Adrenal gland (tissue), 12 donors: ENCODE measurements around the gene AUTS2. TPM values are rescaled to one million over a fixed set of nuclear protein-coding genes. Genes with fewer than 3 reads are reported as not detected.

Source experiments
- DNase-seq, 7 donors: peaks; one replicate each; pipeline ENCODE4 v3.0.0-alpha.2; 2019 to 2020
- H3K27ac ChIP-seq, 5 donors: fragments of 200-600 bp; sonication (generic) in 4 of 5; 1 replicate in 3 of 5; 2 replicates in 2 of 5; pipeline versions ENCODE4 v1.5.1 to v1.8.0; 2016 to 2020; ENCODE audit warnings: mild to moderate bottlenecking in 1 of 5
- H3K27me3 ChIP-seq: fragments of 200-600 bp; 2 replicates; pipeline ENCODE4 v1.8.0; 2021
- H3K36me3 ChIP-seq, 2 donors: fragments of 200-600 bp; replicated peaks in 1 of 2; 1 replicate in 1 of 2; 2 replicates in 1 of 2; pipeline versions ENCODE4 v1.5.1 to v1.8.0; 2018 to 2022
- H3K4me1 ChIP-seq, 2 donors: fragments of 200-600 bp; replicated peaks in 1 of 2; 1 replicate in 1 of 2; 2 replicates in 1 of 2; pipeline versions ENCODE4 v1.5.1 to v1.8.0; 2018 to 2021
- H3K4me3 ChIP-seq, 4 donors: fragments of 200-600 bp; sonication (generic) in 3 of 4; one replicate each; pipeline ENCODE4 v1.5.1; 2016 to 2018
- H3K9me3 ChIP-seq, 3 donors: fragments of 200-600 bp; sonication (generic) in 1 of 3; replicated peaks in 1 of 3; 1 replicate in 2 of 3; 2 replicates in 1 of 3; pipeline versions ENCODE4 v1.5.1 to v1.8.0; 2016 to 2021
- CTCF ChIP-seq, 6 experiments: fragments of 450-650 bp in 4 of 6; fragments of 200-600 bp in 2 of 6; sonication (generic) in 1 of 6; IDR thresholded peaks; 1 replicate in 5 of 6; 2 replicates in 1 of 6; pipeline versions ENCODE4 v1.5.1 to v1.8.0; 2016 to 2021; ENCODE audit warnings: antibody characterized with exemption in 6 of 6, mild to moderate bottlenecking in 2 of 6, moderate library complexity in 1 of 6
- POLR2A ChIP-seq, 2 donors: fragments of 450-650 bp; IDR thresholded peaks; one replicate each; pipeline ENCODE4 v1.6.1; 2017; ENCODE audit warnings: antibody characterized with exemption in 2 of 2, mild to moderate bottlenecking in 2 of 2, moderate library complexity in 1 of 2
- WGBS, 4 donors: extraction: QIAGEN DNeasy Blood & Tissue Kit in 2 of 4; methylation state at CpG; one replicate each; pipeline versions ENCODE4 v1.1.5 to v1.1.7; 2013 to 2017; 5-methylcytosine and 5-hydroxymethylcytosine counted together
- intact Hi-C, 2 donors: fragments of 100-400 bp; cut with DNase I; formaldehyde crosslinking; loops; one replicate each; pipeline versions ENCODE4 v1.14.1 to v1.15.0; 2022 to 2023
- polyA plus RNA-seq, 3 donors: library from polyadenylated mRNA; stranded (reverse); fragments of 200-250 nt in 2 of 3; fragments of 350-450 nt in 1 of 3; fragmentation: Illumina TruSeq in 1 of 3; extraction: RNeasy Lipid Tissue Mini Kit (QIAGEN cat#74804) in 1 of 3; gene quantifications; one replicate each; pipeline ENCODE4 v1.2.3, GENCODE V29; 2013 to 2014
- total RNA-seq, 9 donors: library from RNA; depleted of rRNA in 4 of 9; stranded (reverse); fragments of >200 nt in 4 of 9; fragments of 120-200 nt in 1 of 9; fragmentation: NEBNext Ultra II Directional in 1 of 9; extraction: Animal tissue kit (Norgen Biotek cat#: 25700) in 1 of 9; gene quantifications; one replicate each; pipeline versions ENCODE4 v1.1.0 to v1.2.4, GENCODE V29; 2013 to 2023
- donor health status: healthy with polysubstance abuse.
- donor health status: Bipolar disorder and iron deficiency.
- donor health status: DM: yes; HTN: yes; CAD: no.
- donor health status: DM: no; HTN: no; CAD: no.
- donor health status: DM: no; HTN: no; CAD: no.
- donor health status: DM: yes; HTN: yes; CAD: no.

AUTS2 gene
- total and polyA plus RNA-seq, 12 donors, result 6.4 to 44.0 (median 15.2) TPM

GRCh38 chr7:69799990-69800389 is 201.7 kb downstream of the AUTS2 start:
- no peaks in the 10 kb centered on the region for H3K27me3 ChIP-seq
- H3K36me3 ChIP-seq, result no peaks in the 10 kb centered on the region
- peaks cover 25 to 38% of the 10 kb centered on the region in 2 donors for H3K4me1 ChIP-seq
- DNase-seq, result no peak
- TF ChIP-seq CTCF (IDR thresholded peaks at IDR 0.05), result no peak
- no peak for TF ChIP-seq POLR2A (IDR thresholded peaks at IDR 0.05)
- WGBS, 4 donors, result 42 to 61% (median 55%) methylated on average over 2 of the region's 2 CpGs
- H3K9me3 ChIP-seq, result no peaks in the 10 kb centered on the region
- H3K4me3 ChIP-seq, result no peak overlapping the region
- peak overlapping the region in 1 of 5 donors; percentile 30 for H3K27ac ChIP-seq
- intact Hi-C loops, result no loop called here

GRCh38 chr7:69800495-69800894 is 202.2 kb downstream of the AUTS2 start:
- Histone ChIP-seq H3K27me3 (no peaks in the 10 kb centered on the region), H3K9me3 (no peaks in the 10 kb centered on the region)
- intact Hi-C loops, result no loop called here

GRCh38 chr7:69801729-69802682 is 203.7 kb downstream of the AUTS2 start:
- intact Hi-C loops, result no loop called here
- DNase-seq, result no peak
- H3K4me1 ChIP-seq, result peaks cover 25 to 40% of the 10 kb centered on the region in 2 donors
- H3K27me3 ChIP-seq, result no peaks in the 10 kb centered on the region
- H3K27ac ChIP-seq, result no peak overlapping the region
- no peak overlapping the region for H3K4me3 ChIP-seq
- no peak for TF ChIP-seq CTCF (IDR thresholded peaks at IDR 0.05)
- TF ChIP-seq POLR2A (IDR thresholded peaks at IDR 0.05), result no peak
- no peaks in the 10 kb centered on the region for H3K36me3 ChIP-seq
- 62 to 74% (median 71%) methylated on average over 5 of the region's 5 CpGs for WGBS, 4 donors
- H3K9me3 ChIP-seq, result no peaks in the 10 kb centered on the region

More at GRCh38 chr7:69800495-69800894, 202.2 kb downstream of the AUTS2 start:
- Histone ChIP-seq H3K4me3 (no peak overlapping the region), H3K36me3 (no peaks in the 10 kb centered on the region), H3K4me1 (peaks cover 25 to 40% of the 10 kb centered on the region in 2 donors), H3K27ac (peak overlapping the region in 1 of 5 donors; percentile 30)
- peak; percentile 54 to 83 (median 80) for DNase-seq
- no peak for TF ChIP-seq CTCF (IDR thresholded peaks at IDR 0.05)
- TF ChIP-seq POLR2A (IDR thresholded peaks at IDR 0.05), result no peak

DNA sequence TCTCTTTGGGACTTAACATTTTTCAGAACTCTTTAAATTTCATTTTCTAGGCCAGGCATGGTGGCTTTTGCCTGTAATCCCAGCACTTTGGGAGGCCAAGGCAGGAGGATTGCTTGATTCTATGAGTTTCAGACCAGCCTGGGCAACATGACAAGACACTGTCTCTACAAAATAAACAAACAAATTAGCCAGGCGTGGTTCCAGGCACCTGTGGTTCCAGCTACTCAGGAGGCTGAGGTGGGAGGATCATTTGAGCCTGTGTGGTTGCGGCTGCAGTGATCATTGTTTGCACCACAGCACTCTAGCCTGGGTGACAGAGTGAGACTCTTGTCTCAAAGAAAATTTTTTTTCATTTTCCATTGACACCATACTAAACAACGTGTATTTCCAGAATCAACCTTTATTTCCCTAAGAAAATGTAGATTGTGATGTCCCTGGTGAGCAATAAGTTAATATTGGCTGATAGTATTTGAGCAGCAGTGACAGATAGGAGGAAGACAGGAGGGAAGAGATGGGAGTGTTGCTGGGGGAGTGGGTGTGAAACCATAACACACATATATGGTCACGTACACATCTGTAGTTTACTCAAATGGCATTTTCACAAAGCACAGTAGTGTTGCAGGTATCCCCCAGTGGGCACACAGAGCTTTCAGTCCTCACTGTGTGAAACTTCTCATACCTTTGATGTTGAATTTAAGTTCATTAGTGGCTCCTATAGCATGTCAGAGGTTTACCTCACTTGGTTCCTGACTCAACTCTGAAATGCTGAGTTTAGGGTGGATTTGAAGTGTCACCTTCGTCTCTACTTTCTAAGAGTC is 205.6 kb downstream of the AUTS2 start:
- Histone ChIP-seq H3K9me3 (no peaks in the 10 kb centered on the region), H3K36me3 (no peaks in the 10 kb centered on the region), H3K27me3 (no peaks in the 10 kb centered on the region), H3K4me3 (no peak overlapping the region), H3K27ac (no peak overlapping the region), H3K4me1 (peaks cover 16 to 34% of the 10 kb centered on the region in 2 donors)
- TF ChIP-seq CTCF (IDR thresholded peaks at IDR 0.05) (no peak), POLR2A (IDR thresholded peaks at IDR 0.05) (no peak)
- intact Hi-C loops, result no loop called here
- 91 to 96% (median 95%) methylated on average over 5 of the region's 5 CpGs for WGBS, 4 donors
- DNase-seq, result no peak
